Natural killer cell (primary cell): ENCODE measurements around the gene CCDC197. TPM values are rescaled to one million over a fixed set of nuclear protein-coding genes. Genes with fewer than 3 reads are reported as not detected.
A peak's percentile ranks its signal among the peaks of the same experiment; 100 is the strongest.

Experiments
- ATAC-seq, 3 donors: fragments of 150-1000 bp in 2 of 3; fragments of 200-7000 bp in 1 of 3; cut with Tn5 transposase; 1 replicate in 1 of 3; 2 replicates in 2 of 3; pipeline ENCODE4 v1.10.0; 2021; ENCODE audit warnings: mild to moderate bottlenecking in 2 of 3, moderate library complexity in 2 of 3
- DNase-seq, 2 donors: peaks; one replicate each; pipeline versions ENCODE4 v3.0.0 to v3.0.0-alpha.2; 2013 to 2021; ENCODE audit warnings: mixed read lengths in 1 of 2
- H3K27ac ChIP-seq: one replicate; pipeline ENCODE4 v1.5.1; 2013; ENCODE audit warnings: mild to moderate bottlenecking, low read length
- H3K27me3 ChIP-seq: one replicate; pipeline ENCODE4 v1.6.1; 2013; ENCODE audit warnings: low read length; ENCODE audit not compliant: control insufficient read depth, insufficient read depth
- H3K36me3 ChIP-seq: one replicate; pipeline ENCODE4 v1.6.1; 2013; ENCODE audit warnings: low read length; ENCODE audit not compliant: control insufficient read depth, insufficient read depth
- H3K4me1 ChIP-seq: one replicate; pipeline ENCODE4 v1.6.1; 2013; ENCODE audit warnings: low read length; ENCODE audit not compliant: control insufficient read depth, insufficient read depth
- H3K4me3 ChIP-seq: one replicate; pipeline ENCODE4 v1.5.1; 2013; ENCODE audit warnings: low read length
- H3K9me3 ChIP-seq: one replicate; pipeline ENCODE4 v1.6.1; 2013; ENCODE audit warnings: low read length; ENCODE audit not compliant: control insufficient read depth, insufficient read depth
- H3K27ac Mint-ChIP-seq, 2 donors: one replicate each; pipeline ENCODE4 v1.8.0; 2022; ENCODE audit warnings: mild to moderate bottlenecking in 2 of 2, mixed read lengths in 2 of 2, moderate library complexity in 1 of 2
- H3K27me3 Mint-ChIP-seq, 2 donors: one replicate each; pipeline ENCODE4 v1.8.0; 2022; ENCODE audit warnings: low read depth in 2 of 2, mixed read lengths in 2 of 2
- H3K36me3 Mint-ChIP-seq: one replicate; pipeline ENCODE4 v1.8.0; 2022; ENCODE audit warnings: mixed read lengths
- H3K4me1 Mint-ChIP-seq, 2 donors: one replicate each; pipeline ENCODE4 v1.8.0; 2022; ENCODE audit warnings: mixed read lengths in 2 of 2
- H3K4me3 Mint-ChIP-seq: one replicate; pipeline ENCODE4 v1.8.0; 2022; ENCODE audit warnings: mild to moderate bottlenecking, moderate library complexity, mixed read lengths
- H3K9me3 Mint-ChIP-seq, 2 donors: one replicate each; pipeline ENCODE4 v1.8.0; 2022; ENCODE audit warnings: mixed read lengths in 2 of 2
- WGBS: methylation state at CpG from one replicate; pipeline ENCODE4 v1.1.7; 2013; ENCODE audit warnings: missing lambda C conversion rate; ENCODE audit not compliant: insufficient coverage; 5-methylcytosine and 5-hydroxymethylcytosine counted together
- intact Hi-C: fragments of 100-400 bp; cut with micrococcal nuclease; formaldehyde crosslinking; loops from one replicate; pipeline ENCODE4 v1.14.2; 2022
- total RNA-seq, 4 donors: library from RNA; stranded (reverse); fragments of 120-200 nt in 1 of 4; gene quantifications; one replicate each; pipeline versions ENCODE4 v1.2.3 to v1.2.4, GENCODE V29; 2013 to 2022
- TF ChIP-seq, protein P1 (sequence below): fragments of 200-600 bp; IDR thresholded peaks from one replicate; pipeline ENCODE4 v1.8.0; 2022; ENCODE audit warnings: antibody characterized with exemption

The CCDC197 gene
- total RNA-seq, 3 donors from 2014 or later (not counting 1 experiment from before 2014, with no cell fraction given), result not detected

DNA sequence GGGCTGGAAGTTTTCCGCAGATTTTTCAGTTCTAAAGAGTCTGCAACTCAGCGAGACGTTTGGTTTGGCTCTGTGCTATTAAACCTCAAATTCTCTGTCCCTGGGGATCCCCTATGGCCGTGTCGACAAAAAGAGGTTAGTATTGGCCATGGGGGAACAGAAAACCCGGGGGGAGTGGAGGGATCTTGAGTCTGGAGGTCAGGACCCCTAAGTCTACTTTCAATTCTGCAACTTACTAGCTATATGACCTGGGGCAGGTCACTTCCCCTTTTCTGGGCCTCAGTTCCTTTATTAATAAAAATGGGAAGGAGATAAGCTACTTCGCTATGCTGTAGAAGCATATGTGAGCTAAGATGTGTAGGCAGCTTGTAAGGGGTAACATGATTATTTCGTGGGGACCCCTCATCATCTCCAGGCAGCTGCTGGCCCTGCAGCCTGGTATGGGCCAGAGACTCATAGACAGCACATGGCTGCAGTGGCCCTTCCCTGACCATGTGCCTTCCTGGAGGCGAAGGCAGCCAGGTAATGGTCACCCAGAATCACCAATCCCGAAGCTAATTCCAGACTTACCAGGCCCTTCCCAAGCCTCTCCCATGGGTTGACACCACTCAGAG, 29.4 kb upstream of the CCDC197 start:
- Mint-ChIP-seq H3K36me3 (no peaks in the 10 kb centered on the region), H3K4me1 (peaks cover 46 to 55% of the 10 kb centered on the region in 2 donors), H3K4me3 (no peak overlapping the region), H3K27ac (peak overlapping the region in 1 of 2 donors; percentile 16), H3K9me3 (peaks cover 3 to 6% of the 10 kb centered on the region in 2 donors), H3K27me3 (peaks cover 0 to 2% of the 10 kb centered on the region in 2 donors)
- Histone ChIP-seq H3K4me3 (no peak overlapping the region), H3K9me3 (no peaks in the 10 kb centered on the region), H3K4me1 (peaks cover 74% of the 10 kb centered on the region), H3K27ac (peak overlapping the region; percentile 48), H3K27me3 (no peaks in the 10 kb centered on the region), H3K36me3 (no peaks in the 10 kb centered on the region)
- TF ChIP-seq, protein P1, sequence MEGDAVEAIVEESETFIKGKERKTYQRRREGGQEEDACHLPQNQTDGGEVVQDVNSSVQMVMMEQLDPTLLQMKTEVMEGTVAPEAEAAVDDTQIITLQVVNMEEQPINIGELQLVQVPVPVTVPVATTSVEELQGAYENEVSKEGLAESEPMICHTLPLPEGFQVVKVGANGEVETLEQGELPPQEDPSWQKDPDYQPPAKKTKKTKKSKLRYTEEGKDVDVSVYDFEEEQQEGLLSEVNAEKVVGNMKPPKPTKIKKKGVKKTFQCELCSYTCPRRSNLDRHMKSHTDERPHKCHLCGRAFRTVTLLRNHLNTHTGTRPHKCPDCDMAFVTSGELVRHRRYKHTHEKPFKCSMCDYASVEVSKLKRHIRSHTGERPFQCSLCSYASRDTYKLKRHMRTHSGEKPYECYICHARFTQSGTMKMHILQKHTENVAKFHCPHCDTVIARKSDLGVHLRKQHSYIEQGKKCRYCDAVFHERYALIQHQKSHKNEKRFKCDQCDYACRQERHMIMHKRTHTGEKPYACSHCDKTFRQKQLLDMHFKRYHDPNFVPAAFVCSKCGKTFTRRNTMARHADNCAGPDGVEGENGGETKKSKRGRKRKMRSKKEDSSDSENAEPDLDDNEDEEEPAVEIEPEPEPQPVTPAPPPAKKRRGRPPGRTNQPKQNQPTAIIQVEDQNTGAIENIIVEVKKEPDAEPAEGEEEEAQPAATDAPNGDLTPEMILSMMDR, result no peak
- DNase-seq, result no peak
- intact Hi-C loops, result no loop called here
- 59% methylated on average over 10 of the region's 10 CpGs for WGBS
- no peak for ATAC-seq

DNA sequence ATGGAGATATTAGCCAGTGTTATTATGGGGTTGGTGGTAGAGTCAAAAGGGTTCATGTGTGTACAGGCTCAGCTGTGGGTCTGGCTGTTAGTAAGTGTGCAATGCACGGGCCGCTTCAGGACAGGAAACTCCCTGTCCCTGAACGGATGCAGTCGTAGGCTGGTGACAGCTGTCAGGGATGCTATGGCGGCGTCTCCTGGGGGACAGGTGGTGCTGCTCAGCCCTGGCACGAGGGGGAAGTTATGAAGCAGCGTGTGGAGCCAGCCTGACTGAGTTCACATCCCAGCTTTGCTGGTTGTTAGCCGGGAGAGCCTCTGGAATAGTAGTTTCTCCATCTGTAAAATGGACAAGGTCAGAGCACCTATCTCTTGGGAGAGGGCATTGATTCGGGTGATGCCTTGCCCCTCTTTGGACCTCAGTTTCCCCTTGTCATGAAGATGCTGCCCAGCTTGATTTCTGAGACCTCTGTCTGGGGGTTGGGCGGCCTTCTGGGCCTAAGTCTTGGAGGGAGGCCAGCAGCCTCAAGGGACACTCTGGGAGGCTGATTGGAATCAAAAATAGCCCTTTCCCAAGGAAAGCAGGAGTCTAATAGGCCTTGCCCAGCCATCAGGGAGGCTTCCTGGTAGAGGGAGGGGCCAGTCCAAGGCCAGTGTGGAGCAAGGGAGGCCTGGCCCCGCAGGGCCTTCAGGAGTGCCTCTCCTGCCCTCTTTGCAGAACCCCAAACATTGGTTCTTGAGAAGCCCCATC, 27.8 kb upstream of the CCDC197 start:
- H3K4me3 ChIP-seq, result no peak overlapping the region
- peak overlapping the region in 1 of 2 donors; percentile 68 for H3K27ac Mint-ChIP-seq
- DNase-seq (no peak), ATAC-seq (no peak)
- peaks cover under 1% of the 10 kb centered on the region for H3K27me3 ChIP-seq
- H3K9me3 Mint-ChIP-seq, result peaks cover 3 to 6% of the 10 kb centered on the region in 2 donors
- TF ChIP-seq, protein P1, result no peak
- 66% methylated on average over 12 of the region's 12 CpGs for WGBS
- no peak overlapping the region for H3K27ac ChIP-seq
- no peaks in the 10 kb centered on the region for H3K36me3 Mint-ChIP-seq
- H3K9me3 ChIP-seq, result no peaks in the 10 kb centered on the region
- H3K36me3 ChIP-seq, result no peaks in the 10 kb centered on the region
- H3K4me1 Mint-ChIP-seq, result peaks cover 31 to 40% of the 10 kb centered on the region in 2 donors
- peaks cover 4% of the 10 kb centered on the region in 2 donors for H3K27me3 Mint-ChIP-seq
- peaks cover 59% of the 10 kb centered on the region for H3K4me1 ChIP-seq
- intact Hi-C loops, result no loop called here
- no peak overlapping the region for H3K4me3 Mint-ChIP-seq

DNA sequence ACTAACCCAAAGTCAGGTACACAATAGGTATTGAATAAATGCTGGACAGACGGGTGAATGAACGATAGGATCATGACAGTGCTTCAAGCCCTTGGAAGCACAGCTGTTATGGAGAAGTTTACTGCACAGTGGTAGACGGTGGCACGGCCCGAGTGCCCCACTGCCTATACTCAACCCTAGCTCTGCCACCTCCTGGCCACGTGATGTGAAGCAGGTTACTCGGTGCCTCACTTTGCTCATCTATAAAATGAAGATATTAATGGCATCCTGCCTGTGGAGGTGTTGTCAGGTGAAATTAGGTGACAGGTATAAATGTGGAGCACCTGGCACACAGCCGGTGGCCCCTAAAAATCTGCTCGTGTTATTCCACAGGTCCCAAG, 26.5 kb upstream of the CCDC197 start:
- Histone ChIP-seq H3K4me3 (peak overlapping the region; percentile 82), H3K36me3 (no peaks in the 10 kb centered on the region), H3K27me3 (peaks cover 4% of the 10 kb centered on the region), H3K9me3 (no peaks in the 10 kb centered on the region), H3K4me1 (peaks cover 57% of the 10 kb centered on the region), H3K27ac (peak overlapping the region; percentile 49)
- Mint-ChIP-seq H3K27me3 (peaks cover 6 to 9% of the 10 kb centered on the region in 2 donors), H3K4me1 (peaks cover 18 to 30% of the 10 kb centered on the region in 2 donors), H3K27ac (peak overlapping the region; percentile 76 to 92), H3K4me3 (peak overlapping the region; percentile 92), H3K36me3 (no peaks in the 10 kb centered on the region), H3K9me3 (no peaks in the 10 kb centered on the region)
- TF ChIP-seq, protein P1, result peak; percentile 73
- 15% methylated on average over 9 of the region's 9 CpGs for whole genome bisulfite sequencing
- DNase-seq (peak; percentile 64 to 86), ATAC-seq (peak; percentile 90 to 94 (median 92))
- intact Hi-C loops, result loop anchor here (1.0 to 2.0 kb wide), 3 partner anchors 16 to 31 kb away; no protein-coding TSS in a partner anchor
